ENCODE results near the gene FHOD3. TPM values are rescaled to one million over a fixed set of nuclear protein-coding genes. Genes with fewer than 3 reads are reported as not detected.
"Not testable (repeated sequence)": the region's sequence is repeated elsewhere in the genome, so short reads cannot be mapped to it uniquely, and the experiment has no call there.

The FHOD3 gene
- total RNA-seq, 1 experiment from 2014 or later: 22.7 TPM

DNA sequence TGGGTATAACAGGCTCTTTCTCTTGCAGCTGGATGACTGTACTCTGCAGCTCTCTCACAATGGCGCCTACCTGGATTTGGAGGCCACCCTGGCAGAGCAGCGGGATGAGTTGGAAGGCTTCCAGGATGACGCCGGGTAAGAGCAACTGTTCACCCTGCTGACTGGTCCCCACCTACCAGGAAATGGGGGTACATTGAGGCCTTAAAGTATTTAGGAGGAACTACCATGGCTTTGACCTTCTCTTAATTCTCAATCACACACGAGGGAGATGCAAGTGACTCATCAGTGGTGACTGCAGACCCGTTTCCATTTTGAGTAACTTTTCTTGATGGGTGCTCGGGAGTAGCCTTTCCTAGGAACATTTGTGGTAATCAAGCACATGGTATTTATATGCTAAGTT lies 58.0 kb downstream of the FHOD3 start:
- TF ChIP-seq POLR2AphosphoS5 (IDR thresholded peaks at IDR 0.05; ENCODE audit: low read depth, low read length) (no peak), SIN3A (IDR thresholded peaks at IDR 0.05; ENCODE audit: borderline replicate concordance, insufficient read depth, low read depth, low read length) (no peak), TCF7L2 (IDR thresholded peaks at IDR 0.05; ENCODE audit: low read depth, low read length) (no peak)
- TF ChIP-seq, protein P1, sequence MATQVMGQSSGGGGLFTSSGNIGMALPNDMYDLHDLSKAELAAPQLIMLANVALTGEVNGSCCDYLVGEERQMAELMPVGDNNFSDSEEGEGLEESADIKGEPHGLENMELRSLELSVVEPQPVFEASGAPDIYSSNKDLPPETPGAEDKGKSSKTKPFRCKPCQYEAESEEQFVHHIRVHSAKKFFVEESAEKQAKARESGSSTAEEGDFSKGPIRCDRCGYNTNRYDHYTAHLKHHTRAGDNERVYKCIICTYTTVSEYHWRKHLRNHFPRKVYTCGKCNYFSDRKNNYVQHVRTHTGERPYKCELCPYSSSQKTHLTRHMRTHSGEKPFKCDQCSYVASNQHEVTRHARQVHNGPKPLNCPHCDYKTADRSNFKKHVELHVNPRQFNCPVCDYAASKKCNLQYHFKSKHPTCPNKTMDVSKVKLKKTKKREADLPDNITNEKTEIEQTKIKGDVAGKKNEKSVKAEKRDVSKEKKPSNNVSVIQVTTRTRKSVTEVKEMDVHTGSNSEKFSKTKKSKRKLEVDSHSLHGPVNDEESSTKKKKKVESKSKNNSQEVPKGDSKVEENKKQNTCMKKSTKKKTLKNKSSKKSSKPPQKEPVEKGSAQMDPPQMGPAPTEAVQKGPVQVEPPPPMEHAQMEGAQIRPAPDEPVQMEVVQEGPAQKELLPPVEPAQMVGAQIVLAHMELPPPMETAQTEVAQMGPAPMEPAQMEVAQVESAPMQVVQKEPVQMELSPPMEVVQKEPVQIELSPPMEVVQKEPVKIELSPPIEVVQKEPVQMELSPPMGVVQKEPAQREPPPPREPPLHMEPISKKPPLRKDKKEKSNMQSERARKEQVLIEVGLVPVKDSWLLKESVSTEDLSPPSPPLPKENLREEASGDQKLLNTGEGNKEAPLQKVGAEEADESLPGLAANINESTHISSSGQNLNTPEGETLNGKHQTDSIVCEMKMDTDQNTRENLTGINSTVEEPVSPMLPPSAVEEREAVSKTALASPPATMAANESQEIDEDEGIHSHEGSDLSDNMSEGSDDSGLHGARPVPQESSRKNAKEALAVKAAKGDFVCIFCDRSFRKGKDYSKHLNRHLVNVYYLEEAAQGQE (IDR thresholded peaks at IDR 0.05; ENCODE audit: insufficient read depth in 1 of 2, low read depth in 2 of 2, low read length in 1 of 2): no peak
- TF ChIP-seq, protein P2, sequence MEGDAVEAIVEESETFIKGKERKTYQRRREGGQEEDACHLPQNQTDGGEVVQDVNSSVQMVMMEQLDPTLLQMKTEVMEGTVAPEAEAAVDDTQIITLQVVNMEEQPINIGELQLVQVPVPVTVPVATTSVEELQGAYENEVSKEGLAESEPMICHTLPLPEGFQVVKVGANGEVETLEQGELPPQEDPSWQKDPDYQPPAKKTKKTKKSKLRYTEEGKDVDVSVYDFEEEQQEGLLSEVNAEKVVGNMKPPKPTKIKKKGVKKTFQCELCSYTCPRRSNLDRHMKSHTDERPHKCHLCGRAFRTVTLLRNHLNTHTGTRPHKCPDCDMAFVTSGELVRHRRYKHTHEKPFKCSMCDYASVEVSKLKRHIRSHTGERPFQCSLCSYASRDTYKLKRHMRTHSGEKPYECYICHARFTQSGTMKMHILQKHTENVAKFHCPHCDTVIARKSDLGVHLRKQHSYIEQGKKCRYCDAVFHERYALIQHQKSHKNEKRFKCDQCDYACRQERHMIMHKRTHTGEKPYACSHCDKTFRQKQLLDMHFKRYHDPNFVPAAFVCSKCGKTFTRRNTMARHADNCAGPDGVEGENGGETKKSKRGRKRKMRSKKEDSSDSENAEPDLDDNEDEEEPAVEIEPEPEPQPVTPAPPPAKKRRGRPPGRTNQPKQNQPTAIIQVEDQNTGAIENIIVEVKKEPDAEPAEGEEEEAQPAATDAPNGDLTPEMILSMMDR (IDR thresholded peaks at IDR 0.05): no peak
- POLR2A ChIA-PET: no interaction called here
- Histone ChIP-seq H3K27ac (ENCODE audit: low read length) (no peak overlapping the region), H3K36me3 (ENCODE audit: control insufficient read depth, insufficient read depth, low read length) (no peaks in the 10 kb centered on the region), H3K27me3 (ENCODE audit: control insufficient read depth, insufficient read depth, low read length) (no peaks in the 10 kb centered on the region), H3K9me3 (ENCODE audit: control insufficient read depth, insufficient read depth, low read depth, low read length) (no peaks in the 10 kb centered on the region), H3K4me1 (ENCODE audit: control insufficient read depth, insufficient read depth, low read length) (no peaks in the 10 kb centered on the region), H3K4me3 (ENCODE audit: low read depth in 2 of 2, low read length in 2 of 2) (no peak overlapping the region)
- DNase-seq (ENCODE audit: low read depth, low spot score) (no peak), ATAC-seq (no peak)
- CTCF ChIA-PET: no interaction called here
- in situ Hi-C loops (cut with HindIII; ENCODE audit: low pct_unique_long_range_greater_than_20kb, low sequenced_read_pairs): no loop called here
- intact Hi-C loops (cut with micrococcal nuclease; ENCODE audit: unreplicated experiment): no loop called here
- no TSS peak for BruUV-seq (replicated peaks)

DNA sequence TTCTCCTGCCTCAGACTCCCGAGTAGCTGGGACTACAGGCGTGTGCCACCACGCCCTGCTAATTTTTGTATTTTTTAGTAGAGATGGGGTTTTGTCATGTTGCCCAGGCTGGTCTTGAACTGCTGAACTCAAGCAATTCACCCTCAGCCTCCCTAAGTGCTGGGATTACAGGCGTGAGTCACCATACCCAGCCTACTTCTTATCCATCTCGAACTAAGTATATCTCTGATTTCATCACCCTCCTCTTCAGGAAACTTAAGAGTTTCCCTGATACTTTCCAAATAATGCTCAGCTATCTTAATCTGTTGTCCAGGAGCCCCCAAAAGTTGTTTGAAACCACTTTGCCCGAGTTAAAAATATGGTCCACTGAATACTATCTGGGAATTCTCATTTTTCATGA lies 59.2 kb downstream of the FHOD3 start:
- DNase-seq (ENCODE audit: low read depth, low spot score); H3K36me3 ChIP-seq (ENCODE audit: control insufficient read depth, insufficient read depth, low read length); intact Hi-C loops (cut with micrococcal nuclease; ENCODE audit: unreplicated experiment); BruUV-seq (replicated peaks); H3K9me3 ChIP-seq (ENCODE audit: control insufficient read depth, insufficient read depth, low read depth, low read length); in situ Hi-C loops (cut with HindIII; ENCODE audit: low pct_unique_long_range_greater_than_20kb, low sequenced_read_pairs); CTCF ChIA-PET; POLR2A ChIA-PET; H3K4me1 ChIP-seq (ENCODE audit: control insufficient read depth, insufficient read depth, low read length); H3K4me3 ChIP-seq (ENCODE audit: low read depth in 2 of 2, low read length in 2 of 2); H3K27me3 ChIP-seq (ENCODE audit: control insufficient read depth, insufficient read depth, low read length); ATAC-seq; H3K27ac ChIP-seq (ENCODE audit: low read length): not testable (repeated sequence)

DNA sequence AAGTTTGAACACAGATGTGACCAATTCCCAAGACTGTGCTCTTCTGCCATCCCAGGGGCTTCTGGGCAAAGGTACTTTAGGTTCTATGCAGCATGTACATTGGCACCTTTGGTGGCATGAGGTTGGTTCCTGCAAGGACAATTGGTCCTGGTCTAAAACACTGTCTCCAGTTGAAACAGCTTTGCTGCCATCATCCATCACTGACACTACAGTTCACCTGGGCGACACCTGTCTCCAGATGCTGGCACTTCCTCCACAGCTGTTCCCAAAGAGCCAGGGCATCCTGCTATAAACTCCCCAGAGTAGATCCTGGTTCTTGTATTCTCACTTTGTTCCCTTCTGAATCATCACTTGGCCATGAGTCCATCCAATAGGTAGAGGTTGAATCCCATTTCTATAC lies 60.6 kb downstream of the FHOD3 start:
- Histone ChIP-seq H3K9me3 (ENCODE audit: control insufficient read depth, insufficient read depth, low read depth, low read length) (no peaks in the 10 kb centered on the region), H3K27me3 (ENCODE audit: control insufficient read depth, insufficient read depth, low read length) (no peaks in the 10 kb centered on the region), H3K4me1 (ENCODE audit: control insufficient read depth, insufficient read depth, low read length) (no peaks in the 10 kb centered on the region), H3K4me3 (ENCODE audit: low read depth in 2 of 2, low read length in 2 of 2) (no peak overlapping the region), H3K36me3 (ENCODE audit: control insufficient read depth, insufficient read depth, low read length) (no peaks in the 10 kb centered on the region), H3K27ac (ENCODE audit: low read length) (no peak overlapping the region)
- POLR2A ChIA-PET: no interaction called here
- in situ Hi-C loops (cut with HindIII; ENCODE audit: low pct_unique_long_range_greater_than_20kb, low sequenced_read_pairs) (no loop called here), intact Hi-C loops (cut with micrococcal nuclease; ENCODE audit: unreplicated experiment) (no loop called here)
- DNase-seq (ENCODE audit: low read depth, low spot score) (no peak), ATAC-seq (no peak)
- BruUV-seq (replicated peaks): no TSS peak
- CTCF ChIA-PET: no interaction called here
- TF ChIP-seq SIN3A (IDR thresholded peaks at IDR 0.05; ENCODE audit: borderline replicate concordance, insufficient read depth, low read depth, low read length) (no peak), POLR2AphosphoS5 (IDR thresholded peaks at IDR 0.05; ENCODE audit: low read depth, low read length) (no peak), TCF7L2 (IDR thresholded peaks at IDR 0.05; ENCODE audit: low read depth, low read length) (no peak)
- TF ChIP-seq, protein P2 (IDR thresholded peaks at IDR 0.05): no peak
- TF ChIP-seq, protein P1 (IDR thresholded peaks at IDR 0.05; ENCODE audit: insufficient read depth in 1 of 2, low read depth in 2 of 2, low read length in 1 of 2): no peak

Measured in Panc1 (cell line).